IPS-20b (cell line): ENCODE measurements around the gene SLC2A11.
A peak's percentile ranks its signal among the peaks of the same experiment; 100 is the strongest.
"Not testable (repeated sequence)": the region's sequence is repeated elsewhere in the genome, so short reads cannot be mapped to it uniquely, and the experiment has no call there.

Source experiments
- H3K27ac ChIP-seq: one replicate; pipeline ENCODE4 v1.5.1; 2013; ENCODE audit warnings: low read length
- H3K27me3 ChIP-seq: 2 replicates; pipeline ENCODE4 v1.6.1; 2013; ENCODE audit warnings: mild to moderate bottlenecking, low read length, inconsistent platforms; ENCODE audit not compliant: insufficient read depth
- H3K36me3 ChIP-seq: 2 replicates; pipeline ENCODE4 v1.6.1; 2013; ENCODE audit warnings: low read depth, mild to moderate bottlenecking, inconsistent platforms, low read length, moderate library complexity; ENCODE audit not compliant: insufficient read depth
- H3K4me1 ChIP-seq: 2 replicates; pipeline ENCODE4 v1.6.1; 2013; ENCODE audit warnings: mild to moderate bottlenecking, control low read depth, inconsistent platforms, low read length, moderate library complexity; ENCODE audit not compliant: insufficient read depth
- H3K4me3 ChIP-seq: 2 replicates; pipeline ENCODE4 v1.5.1; 2013; ENCODE audit warnings: mild to moderate bottlenecking, low read length, inconsistent platforms
- H3K9ac ChIP-seq: 2 replicates; pipeline ENCODE4 v1.6.1; 2013; ENCODE audit warnings: low read depth, mild to moderate bottlenecking, inconsistent platforms, low read length, moderate library complexity
- H3K9me3 ChIP-seq: 2 replicates; pipeline ENCODE4 v1.6.1; 2013; ENCODE audit warnings: mild to moderate bottlenecking, low read depth, low read length, inconsistent platforms; ENCODE audit not compliant: insufficient read depth

SLC2A11 gene

GRCh38 chr22:23856721-23857605 is 712 bp upstream of the SLC2A11 start:
- peak overlapping the region; percentile 46 for H3K27ac ChIP-seq
- H3K27me3 ChIP-seq, result no peaks in the 10 kb centered on the region
- H3K36me3 ChIP-seq, result no peaks in the 10 kb centered on the region
- peak overlapping the region; percentile 92 for H3K4me3 ChIP-seq
- H3K4me1 ChIP-seq, result peaks cover 8% of the 10 kb centered on the region; the same call in 1 of the 2 replicates
- H3K9me3 ChIP-seq, result no peaks in the 10 kb centered on the region
- peak overlapping the region; percentile 88 for H3K9ac ChIP-seq

DNA sequence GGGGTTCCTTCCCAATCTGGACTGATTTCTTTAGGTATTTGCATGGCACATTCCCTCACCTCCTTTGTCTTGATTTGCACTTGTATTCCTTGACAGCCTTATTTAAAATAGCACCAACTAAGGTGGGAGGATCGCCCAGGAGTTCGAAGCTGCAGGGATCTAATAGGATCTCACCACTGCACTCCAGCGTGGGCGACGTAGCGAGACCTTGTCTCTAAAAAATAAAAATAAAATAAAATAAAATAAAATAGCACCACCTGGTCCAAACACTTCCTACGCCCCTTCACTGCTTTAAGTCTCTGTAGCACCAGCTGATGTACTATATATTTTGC is 775 bp downstream of the SLC2A11 start:
- H3K36me3 ChIP-seq, result 0 out of 2 replicates have a peak, but pooled peaks cover 5% of the 10 kb centered on the region
- no peaks in the 10 kb centered on the region for H3K27me3 ChIP-seq
- no peak overlapping the region for H3K27ac ChIP-seq
- no peaks in the 10 kb centered on the region for H3K9me3 ChIP-seq
- peaks cover 8% of the 10 kb centered on the region; the same call in 1 of the 2 replicates for H3K4me1 ChIP-seq
- H3K4me3 ChIP-seq, result peak overlapping the region; percentile 92
- peak overlapping the region; percentile 91; the same call in 1 of the 2 replicates for H3K9ac ChIP-seq

DNA sequence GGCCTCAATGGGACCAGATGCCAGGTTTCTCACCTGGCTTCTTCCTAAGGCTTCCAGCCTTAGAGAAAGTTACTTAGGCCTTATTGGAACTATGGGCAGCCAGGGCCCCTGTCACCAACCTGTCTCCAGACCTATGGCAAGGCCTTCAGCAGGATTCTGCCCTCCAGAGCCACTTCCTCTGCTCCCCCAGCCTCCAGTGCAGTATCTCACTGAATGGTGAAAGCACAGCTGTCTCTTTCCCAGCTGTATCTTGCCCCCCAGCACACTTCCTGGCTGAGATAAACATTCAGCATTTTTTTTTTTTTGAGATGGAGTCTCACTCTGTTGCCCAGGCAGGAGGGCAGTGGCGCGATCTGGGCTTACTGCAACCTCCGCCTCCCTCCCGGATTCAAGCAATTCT is 1.5 kb downstream of the SLC2A11 start:
- no peak overlapping the region for H3K4me3 ChIP-seq
- H3K9me3 ChIP-seq, result no peaks in the 10 kb centered on the region
- H3K36me3 ChIP-seq, result 0 out of 2 replicates have a peak, but pooled peaks cover 5% of the 10 kb centered on the region
- peak overlapping the region; percentile 91; the same call in 1 of the 2 replicates for H3K9ac ChIP-seq
- no peak overlapping the region for H3K27ac ChIP-seq
- H3K27me3 ChIP-seq, result no peaks in the 10 kb centered on the region
- peaks cover 8% of the 10 kb centered on the region; the same call in 1 of the 2 replicates for H3K4me1 ChIP-seq

DNA sequence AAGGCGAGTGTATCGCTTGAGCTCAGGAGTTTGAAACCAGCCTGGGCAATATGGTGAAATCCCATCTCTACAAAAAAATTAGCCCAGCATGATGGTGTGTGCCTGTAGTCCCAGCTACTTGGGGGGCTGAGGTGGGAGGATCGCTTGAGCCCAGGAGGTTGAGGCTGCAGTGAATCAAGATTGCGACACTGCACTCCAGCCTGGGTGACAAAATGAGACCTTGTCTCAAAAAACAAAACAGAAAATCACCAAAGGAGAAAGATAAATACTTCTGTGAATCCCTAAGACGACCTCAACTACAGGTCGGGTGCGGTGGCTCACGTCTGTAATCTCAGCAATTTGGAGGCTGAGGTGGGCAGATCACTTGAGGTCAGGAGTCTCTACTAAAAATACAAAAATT is 2.5 kb downstream of the SLC2A11 start:
- H3K9me3 ChIP-seq, H3K27me3 ChIP-seq, H3K36me3 ChIP-seq, H3K27ac ChIP-seq, H3K4me3 ChIP-seq, H3K9ac ChIP-seq, H3K4me1 ChIP-seq: not testable (repeated sequence)

DNA sequence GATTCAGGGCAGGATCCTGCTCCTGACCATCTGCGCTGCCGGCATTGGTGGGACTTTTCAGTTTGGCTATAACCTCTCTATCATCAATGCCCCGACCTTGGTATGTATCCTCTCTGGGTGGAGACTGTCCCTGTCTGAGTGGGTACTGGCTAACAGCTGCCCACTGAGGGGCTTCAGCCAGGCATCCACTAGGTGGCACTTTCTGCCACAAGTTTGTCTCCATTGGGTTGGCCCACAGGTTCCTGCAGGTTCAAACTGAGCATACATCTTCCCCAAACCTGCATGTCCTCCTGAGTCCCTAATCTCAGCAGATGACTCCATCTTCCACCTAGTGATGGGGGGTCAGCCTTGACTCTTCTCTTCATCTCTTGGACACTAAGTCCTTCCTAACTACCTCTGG is 4.4 kb downstream of the SLC2A11 start:
- no peaks in the 10 kb centered on the region for H3K9me3 ChIP-seq
- no peak overlapping the region for H3K9ac ChIP-seq
- H3K27ac ChIP-seq, result no peak overlapping the region
- H3K4me3 ChIP-seq, result no peak overlapping the region
- 0 out of 2 replicates have a peak, but pooled peaks cover 5% of the 10 kb centered on the region for H3K36me3 ChIP-seq
- peaks cover 5% of the 10 kb centered on the region; the same call in 1 of the 2 replicates for H3K4me1 ChIP-seq
- no peaks in the 10 kb centered on the region for H3K27me3 ChIP-seq

GRCh38 chr22:23864499-23865154 is 7.0 kb downstream of the SLC2A11 start:
- H3K27me3 ChIP-seq, H3K27ac ChIP-seq, H3K9ac ChIP-seq, H3K4me1 ChIP-seq, H3K4me3 ChIP-seq, H3K9me3 ChIP-seq: not testable (repeated sequence)
- H3K36me3 ChIP-seq, result peaks cover 27% of the 10 kb centered on the region; the same call in 1 of the 2 replicates

DNA sequence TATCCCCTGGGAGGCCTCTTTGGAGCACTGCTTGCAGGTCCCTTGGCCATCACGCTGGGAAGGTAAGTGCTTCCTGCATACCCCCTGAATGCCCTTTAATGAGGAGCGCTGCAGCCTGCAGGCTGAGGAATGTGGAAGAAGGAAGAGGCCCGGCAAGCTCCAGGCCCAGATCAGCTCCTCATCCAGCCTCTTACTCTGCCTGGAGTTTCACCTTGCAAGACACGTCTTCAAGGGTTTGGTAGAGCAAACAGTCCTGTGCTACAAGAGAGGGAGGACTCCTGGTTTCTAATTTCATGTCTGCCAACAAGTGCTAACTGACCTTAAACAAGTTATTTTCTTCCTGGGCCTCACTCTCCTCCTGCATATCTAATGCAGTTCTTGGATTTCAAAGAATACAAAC is 10.9 kb downstream of the SLC2A11 start:
- H3K4me1 ChIP-seq, result no peaks in the 10 kb centered on the region
- H3K27me3 ChIP-seq, result no peaks in the 10 kb centered on the region
- H3K4me3 ChIP-seq, result no peak overlapping the region
- no peaks in the 10 kb centered on the region for H3K9me3 ChIP-seq
- H3K9ac ChIP-seq, result no peak overlapping the region; the same call in 1 of the 2 replicates
- H3K36me3 ChIP-seq, result peaks cover 29% of the 10 kb centered on the region; the same call in 1 of the 2 replicates
- H3K27ac ChIP-seq, result no peak overlapping the region

- Histone ChIP-seq H3K4me1 (no peaks in the 10 kb centered on the region), H3K36me3 (peaks cover 22% of the 10 kb centered on the region), H3K9ac (no peak overlapping the region), H3K27me3 (no peaks in the 10 kb centered on the region), H3K27ac (no peak overlapping the region), H3K4me3 (no peak overlapping the region), H3K9me3 (no peaks in the 10 kb centered on the region)
These were observed 17.2 kb downstream of the SLC2A11 start for GRCh38 chr22:23874871-23875270.

GRCh38 chr22:23875801-23876200 is 18.1 kb downstream of the SLC2A11 start:
- peaks cover 17% of the 10 kb centered on the region for H3K36me3 ChIP-seq
- H3K9me3 ChIP-seq, result no peaks in the 10 kb centered on the region
- no peak overlapping the region for H3K27ac ChIP-seq
- no peaks in the 10 kb centered on the region for H3K4me1 ChIP-seq
- no peaks in the 10 kb centered on the region for H3K27me3 ChIP-seq
- H3K4me3 ChIP-seq, result no peak overlapping the region
- no peak overlapping the region for H3K9ac ChIP-seq

GRCh38 chr22:23877566-23877965 is 19.9 kb downstream of the SLC2A11 start:
- Histone ChIP-seq H3K9ac (no peak overlapping the region), H3K9me3 (no peaks in the 10 kb centered on the region), H3K27ac (no peak overlapping the region), H3K4me1 (no peaks in the 10 kb centered on the region), H3K27me3 (no peaks in the 10 kb centered on the region), H3K4me3 (no peak overlapping the region), H3K36me3 (peaks cover 17% of the 10 kb centered on the region)

- H3K27ac ChIP-seq, result no peak overlapping the region
- no peaks in the 10 kb centered on the region for H3K9me3 ChIP-seq
- no peaks in the 10 kb centered on the region for H3K4me1 ChIP-seq
- no peak overlapping the region for H3K4me3 ChIP-seq
- H3K36me3 ChIP-seq, result peaks cover 17% of the 10 kb centered on the region
- no peaks in the 10 kb centered on the region for H3K27me3 ChIP-seq
- no peak overlapping the region for H3K9ac ChIP-seq
These were observed 20.5 kb downstream of the SLC2A11 start for GRCh38 chr22:23878219-23878618.

- Histone ChIP-seq H3K4me3 (no peak overlapping the region), H3K9me3 (no peaks in the 10 kb centered on the region), H3K4me1 (no peaks in the 10 kb centered on the region), H3K9ac (no peak overlapping the region), H3K27me3 (no peaks in the 10 kb centered on the region), H3K27ac (no peak overlapping the region), H3K36me3 (peaks cover 3% of the 10 kb centered on the region; the same call in 1 of the 2 replicates)
These were observed 24.7 kb downstream of the SLC2A11 start for GRCh38 chr22:23882370-23882769.
